ENCODE measurements around the gene RSRC1.

Gene RSRC1

GRCh38 chr3:158563076-158563475 lies 453.2 kb downstream of the RSRC1 start:
- TF ChIP-seq ZBTB7A (IDR thresholded peaks at IDR 0.05; ENCODE audit: low read depth): no peak
- TF ChIP-seq REST (IDR thresholded peaks at IDR 0.05; ENCODE audit: low read depth): no peak

- TF ChIP-seq YY1 (IDR thresholded peaks at IDR 0.05; ENCODE audit: low read depth): no peak
Observed at GRCh38 chr3:158565076-158565475, 455.2 kb downstream of the RSRC1 start.

- TF ChIP-seq EP300 (IDR thresholded peaks at IDR 0.05; ENCODE audit: borderline replicate concordance) (no peak), CREB1 (IDR thresholded peaks at IDR 0.05; ENCODE audit: low read depth) (no peak), YY1 (IDR thresholded peaks at IDR 0.05; ENCODE audit: low read depth) (no peak), CEBPB (IDR thresholded peaks at IDR 0.05) (no peak), TCF12 (IDR thresholded peaks at IDR 0.05; ENCODE audit: low read depth) (no peak), EGR1 (IDR thresholded peaks at IDR 0.05) (no peak)
Observed at GRCh38 chr3:158568784-158569183, 458.9 kb downstream of the RSRC1 start.

- TF ChIP-seq RAD21 (IDR thresholded peaks at IDR 0.05; ENCODE audit: low read depth) (no peak), CREB1 (IDR thresholded peaks at IDR 0.05; ENCODE audit: low read depth) (no peak), TCF12 (IDR thresholded peaks at IDR 0.05; ENCODE audit: low read depth) (no peak), MAX (IDR thresholded peaks at IDR 0.05) (no peak), NFIC (IDR thresholded peaks at IDR 0.05) (no peak), ZBTB7A (IDR thresholded peaks at IDR 0.05; ENCODE audit: low read depth) (no peak), YY1 (IDR thresholded peaks at IDR 0.05; ENCODE audit: low read depth) (no peak), EGR1 (IDR thresholded peaks at IDR 0.05) (no peak), FOXM1 (IDR thresholded peaks at IDR 0.05; ENCODE audit: borderline replicate concordance, low read depth) (no peak), USF1 (IDR thresholded peaks at IDR 0.05) (no peak), CEBPB (IDR thresholded peaks at IDR 0.05) (no peak), REST (IDR thresholded peaks at IDR 0.05; ENCODE audit: low read depth) (no peak)
Observed at GRCh38 chr3:158569794-158570193, 459.9 kb downstream of the RSRC1 start.

GRCh38 chr3:158570999-158571702 lies 461.3 kb downstream of the RSRC1 start, which contains the start of gene MLF1:
MLF1 (plus strand) TSS chr3:158571194; CDS start chr3:158571301, 107 bp downstream.
- TF ChIP-seq USF1 (IDR thresholded peaks at IDR 0.05) (peak; percentile 87), REST (IDR thresholded peaks at IDR 0.05; ENCODE audit: low read depth) (no peak), ZBTB7A (IDR thresholded peaks at IDR 0.05; ENCODE audit: low read depth) (no peak), YY1 (IDR thresholded peaks at IDR 0.05; ENCODE audit: low read depth) (no peak), TAF1 (IDR thresholded peaks at IDR 0.05; ENCODE audit: low read depth) (peak; percentile 65; the same call in 1 of the 2 replicates), FOXM1 (IDR thresholded peaks at IDR 0.05; ENCODE audit: borderline replicate concordance, low read depth) (no peak), CREB1 (IDR thresholded peaks at IDR 0.05; ENCODE audit: low read depth) (peak; percentile 75), NFIC (IDR thresholded peaks at IDR 0.05) (no peak), TEAD4 (IDR thresholded peaks at IDR 0.05) (no peak), EP300 (IDR thresholded peaks at IDR 0.05; ENCODE audit: borderline replicate concordance) (no peak), RAD21 (IDR thresholded peaks at IDR 0.05; ENCODE audit: low read depth) (no peak), TCF12 (IDR thresholded peaks at IDR 0.05; ENCODE audit: low read depth) (0 out of 2 replicates have a peak, but pooled peaks have one; percentile 42), EGR1 (IDR thresholded peaks at IDR 0.05) (no peak), MAX (IDR thresholded peaks at IDR 0.05) (peak; percentile 99), CEBPB (IDR thresholded peaks at IDR 0.05) (no peak)

Measured in Ishikawa (cell line).